Putamen (tissue), 1 donor: Measurements from ENCODE around the gene IL36A.

Source experiments
- DNase-seq: peaks from one replicate; pipeline ENCODE4 v3.0.0-alpha.2; 2016; ENCODE audit warnings: low spot score

IL36A gene

DNA sequence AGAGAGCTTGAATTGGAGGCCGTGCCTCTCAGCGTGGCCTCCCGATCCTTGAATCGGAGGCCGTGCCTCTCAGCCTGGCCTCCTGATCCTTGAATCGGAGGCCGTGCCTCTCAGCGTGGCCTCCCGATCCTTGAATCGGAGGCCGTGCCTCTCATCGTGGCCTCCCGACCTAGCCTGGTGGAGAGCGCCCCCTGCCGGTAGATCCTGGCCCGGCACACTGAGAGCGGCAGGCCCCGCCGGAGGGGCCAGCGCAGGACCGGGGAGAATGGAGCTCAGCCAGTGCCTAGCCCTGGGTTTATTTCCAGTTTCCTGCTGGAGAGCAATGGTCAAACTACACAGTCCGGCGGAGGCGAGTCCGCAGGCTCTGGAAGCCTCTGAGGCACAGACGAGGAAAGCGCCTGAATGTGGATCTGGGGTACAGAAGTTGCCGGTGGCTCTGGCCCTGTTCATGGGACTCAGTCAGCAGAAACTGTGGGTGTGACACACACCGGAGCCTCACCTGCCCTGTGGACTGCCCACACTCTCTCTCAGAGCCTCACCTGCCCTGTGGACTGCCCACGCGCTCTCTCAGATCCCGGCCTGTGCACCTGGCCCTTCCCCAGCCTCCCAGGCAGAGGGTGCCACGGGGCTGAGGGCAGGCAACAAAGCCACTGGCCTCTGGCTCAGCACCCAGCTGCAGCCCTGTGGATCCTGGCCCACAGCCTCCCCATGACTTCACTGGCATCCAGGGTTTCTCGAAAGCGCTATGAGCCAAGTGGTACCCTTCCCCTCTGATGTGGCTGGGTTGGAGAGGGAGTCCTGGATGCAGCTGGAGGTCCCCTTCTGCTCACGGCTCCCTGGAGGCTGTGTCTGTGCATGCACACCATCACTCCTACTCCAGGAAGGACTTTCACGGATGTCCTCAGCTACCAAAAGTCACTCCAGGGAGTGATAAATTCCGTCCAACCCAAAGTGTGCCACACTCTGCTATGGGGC is 45.9 kb downstream of the IL36A start:
- DNase-seq: no peak

GRCh38 chr2:113052396-113052917 is 47.2 kb downstream of the IL36A start, which contains the start of gene IL36B:
IL36B (minus strand) TSS chr2:113052867.
- DNase-seq: no peak

GRCh38 chr2:113053666-113054065 is 48.4 kb downstream of the IL36A start:
- no peak for DNase-seq

DNA sequence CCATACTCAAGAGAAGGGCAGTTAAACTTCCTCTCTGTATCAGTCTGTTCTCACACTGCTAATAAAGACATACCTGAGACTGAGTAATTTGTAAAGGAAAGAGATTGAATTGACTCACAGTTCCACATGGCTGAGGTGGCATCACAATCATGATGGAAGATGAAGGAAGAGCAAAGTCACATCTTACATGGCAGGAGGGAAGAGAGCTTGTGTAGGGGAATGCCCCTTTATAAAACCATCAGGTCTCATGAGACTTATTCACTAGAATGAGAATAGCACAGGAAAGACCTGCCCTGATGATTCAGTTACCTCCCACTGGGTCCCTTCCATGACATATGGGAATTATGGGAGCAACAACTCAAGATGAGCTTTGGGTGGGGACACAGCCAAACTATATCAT is 48.8 kb downstream of the IL36A start:
- no peak for DNase-seq

GRCh38 chr2:113056521-113056920 is 51.3 kb downstream of the IL36A start:
- DNase-seq: no peak

- no peak for DNase-seq
Observed at GRCh38 chr2:113057117-113057516, 51.9 kb downstream of the IL36A start.
